CD4-positive, alpha-beta T cell treated with Interferon alpha-2 for 1 hour (primary cell): ENCODE results near the gene ZC3HAV1L.
"Not testable (repeated sequence)": the region's sequence is repeated elsewhere in the genome, so short reads cannot be mapped to it uniquely, and the experiment has no call there.

Experiments used
- DNase-seq, 2 donors: peaks; one replicate each; pipeline ENCODE4 v3.0.0-alpha.2; 2020 to 2022

Gene ZC3HAV1L, protein sequence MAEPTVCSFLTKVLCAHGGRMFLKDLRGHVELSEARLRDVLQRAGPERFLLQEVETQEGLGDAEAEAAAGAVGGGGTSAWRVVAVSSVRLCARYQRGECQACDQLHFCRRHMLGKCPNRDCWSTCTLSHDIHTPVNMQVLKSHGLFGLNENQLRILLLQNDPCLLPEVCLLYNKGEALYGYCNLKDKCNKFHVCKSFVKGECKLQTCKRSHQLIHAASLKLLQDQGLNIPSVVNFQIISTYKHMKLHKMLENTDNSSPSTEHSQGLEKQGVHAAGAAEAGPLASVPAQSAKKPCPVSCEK

DNA sequence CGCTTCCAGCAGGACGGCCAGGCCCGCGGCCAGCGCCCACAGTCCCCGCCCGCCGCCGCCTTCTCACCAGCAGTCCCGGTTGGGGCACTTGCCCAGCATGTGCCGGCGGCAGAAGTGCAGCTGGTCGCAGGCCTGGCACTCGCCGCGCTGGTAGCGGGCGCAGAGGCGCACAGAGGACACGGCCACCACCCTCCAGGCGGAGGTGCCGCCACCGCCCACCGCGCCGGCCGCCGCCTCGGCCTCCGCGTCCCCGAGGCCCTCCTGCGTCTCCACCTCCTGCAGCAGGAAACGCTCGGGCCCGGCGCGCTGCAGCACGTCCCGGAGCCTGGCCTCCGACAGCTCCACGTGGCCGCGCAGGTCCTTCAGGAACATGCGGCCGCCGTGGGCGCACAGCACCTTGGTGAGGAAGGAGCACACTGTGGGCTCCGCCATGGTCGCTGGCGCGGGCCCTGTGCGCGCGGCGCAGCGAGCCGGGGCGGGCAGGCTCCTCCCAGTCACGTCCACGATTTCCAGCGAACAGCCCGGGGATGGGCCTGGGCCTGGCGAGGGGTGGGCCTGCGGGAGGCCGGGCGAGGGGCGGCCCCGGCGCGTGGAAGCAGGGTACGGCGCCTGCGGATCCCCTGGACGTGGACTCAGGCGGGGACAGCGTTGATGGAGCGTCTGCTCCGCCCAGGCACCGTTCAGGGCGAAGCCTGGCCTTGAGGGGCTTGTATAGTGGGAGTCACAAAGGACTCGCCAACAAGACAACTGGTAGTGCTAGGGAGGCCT, at the start of gene ZC3HAV1L:
TSS of gene ZC3HAV1L (minus strand) at position 457 of the 768 bp plus-strand sequence. CDS start at position 432, 25 bp downstream.
- peak in 1 of 2 donors; percentile 43 for DNase-seq

DNA sequence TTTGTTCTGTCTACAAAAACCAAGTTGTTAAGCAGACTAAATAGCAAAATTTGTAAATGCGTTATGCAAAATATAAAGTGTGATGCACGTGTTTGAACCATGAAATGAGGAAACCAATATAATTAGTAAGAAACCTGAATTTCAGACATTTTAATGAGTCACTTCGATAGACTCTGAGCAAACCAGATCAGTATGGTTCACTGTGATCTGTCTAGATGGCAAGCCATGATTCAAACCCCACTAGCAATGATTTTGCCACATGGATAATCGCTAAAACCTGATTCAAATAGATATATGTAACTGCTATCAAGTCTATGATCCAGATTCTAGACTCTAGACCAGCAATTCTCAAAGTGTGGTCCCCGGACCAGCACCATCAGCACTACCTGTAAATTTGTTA, 48.9 kb upstream of the ZC3HAV1L start:
- DNase-seq, result no peak

GRCh38 chr7:139081584-139081983, 45.7 kb upstream of the ZC3HAV1L start:
- no peak for DNase-seq

DNA sequence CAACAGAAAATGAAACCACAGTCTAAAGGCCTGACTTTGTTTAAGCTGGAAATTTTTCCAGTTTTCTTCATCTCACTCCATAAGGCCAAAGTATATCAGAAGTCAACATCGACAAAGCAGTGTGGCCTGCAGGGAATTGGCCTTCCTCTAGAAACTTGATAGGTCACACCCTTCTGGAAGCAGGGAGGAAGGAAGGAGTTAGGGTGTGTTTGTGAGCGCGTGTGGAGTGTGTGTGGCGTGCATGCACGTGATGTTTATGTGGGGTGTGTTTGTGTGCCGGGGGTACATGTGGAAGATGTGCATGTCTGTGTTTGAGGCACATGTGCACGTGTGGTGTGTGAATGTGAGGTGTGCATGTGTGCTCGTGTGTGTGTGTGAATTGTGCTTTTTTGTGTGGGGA, 45.1 kb upstream of the ZC3HAV1L start:
- DNase-seq, result no peak

DNA sequence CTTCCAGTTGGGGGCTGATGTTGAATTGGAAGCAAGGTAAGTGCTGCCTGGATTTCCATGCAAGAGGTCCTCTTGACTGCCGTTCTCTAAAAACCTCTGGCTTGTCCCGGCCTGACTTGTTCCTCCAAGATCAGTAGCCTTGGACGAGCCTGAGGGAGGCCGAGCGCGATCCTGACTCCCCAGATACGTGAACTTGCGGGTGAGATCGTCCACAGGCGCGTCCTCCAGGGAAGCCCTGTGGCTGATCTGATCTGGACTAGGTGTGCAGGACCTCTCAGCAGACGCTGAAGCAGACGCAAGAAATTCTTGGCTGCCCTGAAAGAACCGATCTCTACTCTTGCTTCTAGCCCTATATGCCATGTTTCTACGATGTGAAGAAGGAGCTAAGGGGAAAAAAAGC, 44.0 kb upstream of the ZC3HAV1L start:
- no peak for DNase-seq

DNA sequence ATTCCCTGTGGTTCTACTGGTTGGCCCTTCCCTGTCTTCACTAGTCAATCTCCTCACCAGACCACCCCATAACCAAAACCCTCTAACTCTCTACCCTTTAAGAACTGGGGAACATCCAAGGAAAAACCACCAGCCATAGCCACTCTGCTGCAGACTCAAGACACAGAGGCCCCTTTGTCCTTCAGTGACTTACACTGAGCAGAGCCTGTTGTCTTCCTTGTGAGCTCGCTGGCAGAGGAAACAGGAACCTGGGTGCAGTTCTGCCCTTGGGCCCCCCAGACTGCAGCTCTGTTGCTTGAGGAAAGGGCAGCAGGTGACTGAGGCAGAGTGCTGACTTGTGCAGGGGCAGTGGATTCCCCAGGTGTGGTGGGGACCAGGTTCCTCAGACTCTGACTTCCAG, 43.1 kb upstream of the ZC3HAV1L start:
- no peak for DNase-seq

DNA sequence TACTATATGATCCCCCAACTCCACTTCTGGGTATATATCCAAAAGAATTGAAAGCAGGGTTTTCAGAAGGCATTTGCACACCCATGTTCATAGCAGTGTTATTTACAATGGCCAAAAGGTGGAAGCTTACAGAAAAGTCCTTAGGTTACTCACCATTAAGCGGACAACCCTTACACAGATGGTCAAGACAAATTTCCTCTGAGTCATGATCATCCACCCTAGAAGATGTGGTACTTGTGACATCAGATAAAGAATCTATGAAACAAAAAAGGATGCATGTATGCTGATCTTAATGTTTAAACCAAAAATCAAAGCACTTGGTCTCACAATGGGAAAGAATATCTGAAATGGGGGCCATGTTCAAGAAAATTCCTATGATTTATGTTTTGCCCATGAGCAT, 42.6 kb upstream of the ZC3HAV1L start:
- DNase-seq, result no peak

DNA sequence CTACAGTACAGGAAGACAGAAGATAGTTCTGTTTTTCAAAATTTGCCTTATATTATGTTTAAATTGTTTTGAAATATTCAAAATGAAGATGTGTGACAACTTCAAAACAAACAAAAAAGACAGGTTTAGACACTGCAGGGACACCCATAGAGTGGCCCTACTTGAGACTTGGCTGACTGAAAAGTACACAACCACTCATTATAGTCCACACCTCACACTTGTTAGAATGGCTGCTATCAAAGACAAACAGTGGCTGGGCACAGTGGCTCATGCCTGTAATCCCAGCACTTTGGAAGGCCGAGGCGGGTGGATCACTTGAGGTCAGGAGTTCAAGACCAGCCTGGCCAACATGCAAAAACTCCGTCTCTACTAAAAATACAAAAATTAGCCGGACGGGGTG, 41.9 kb upstream of the ZC3HAV1L start:
- DNase-seq, result not testable (repeated sequence)

DNA sequence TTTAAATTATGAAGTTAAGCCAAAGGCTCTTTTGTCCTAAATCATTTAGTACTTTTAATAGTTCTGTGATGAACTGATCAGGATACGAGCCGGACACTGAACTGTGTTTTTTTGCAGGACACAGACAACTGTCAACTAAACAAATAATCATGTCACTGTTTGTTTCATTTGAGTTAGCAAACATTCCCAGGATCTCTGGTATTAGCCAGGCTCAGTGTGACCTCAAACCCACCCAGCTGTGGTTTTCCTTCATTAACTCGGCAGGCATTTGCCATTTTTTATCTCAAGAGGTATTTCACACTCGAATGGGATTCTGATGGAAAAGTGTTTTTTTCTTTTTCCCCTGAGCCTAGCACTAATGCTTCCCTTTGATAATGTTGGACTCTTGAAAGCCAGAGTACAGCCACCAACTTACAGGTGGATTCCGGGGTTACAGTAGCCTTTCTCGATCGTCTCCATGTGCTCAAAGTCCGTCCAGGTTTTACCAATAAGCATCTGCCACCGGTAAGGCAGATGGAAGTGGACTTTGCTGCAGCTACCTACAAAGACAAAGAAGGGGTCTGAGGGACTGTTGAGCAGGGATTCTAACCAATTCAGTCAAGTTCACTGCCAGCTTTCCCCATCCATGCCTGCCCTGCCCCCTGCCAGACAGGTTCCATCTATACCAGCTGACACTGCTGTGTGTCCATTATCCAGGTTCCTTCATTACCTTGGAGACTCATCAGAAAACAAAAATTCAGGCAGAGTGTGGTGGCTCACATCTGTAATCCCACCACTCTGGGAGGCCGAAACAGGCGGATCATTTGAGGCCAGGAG, 40.2 kb upstream of the ZC3HAV1L start:
- DNase-seq, result no peak

GRCh38 chr7:139075031-139075652, 39.3 kb upstream of the ZC3HAV1L start:
- peak; percentile 74 to 88 for DNase-seq

DNA sequence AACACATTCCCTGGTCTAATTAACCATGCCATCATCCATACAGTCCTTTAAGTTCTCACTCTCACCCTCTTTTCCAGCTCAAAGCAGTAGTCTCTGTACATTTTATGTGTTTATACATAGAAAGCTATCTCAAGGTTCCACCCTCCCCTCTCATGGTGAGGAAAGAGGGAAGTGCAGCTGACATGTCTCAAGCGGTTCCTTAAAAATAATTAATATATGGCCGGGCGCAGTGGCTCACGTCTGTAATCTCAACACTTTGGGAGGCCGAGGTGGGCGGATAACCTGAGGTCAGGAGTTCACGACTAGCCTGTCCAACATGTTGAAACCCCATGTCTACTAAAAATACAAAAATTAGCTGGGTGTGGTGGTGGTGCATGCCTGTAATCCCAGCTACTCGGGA, 37.0 kb upstream of the ZC3HAV1L start:
- no peak for DNase-seq

DNA sequence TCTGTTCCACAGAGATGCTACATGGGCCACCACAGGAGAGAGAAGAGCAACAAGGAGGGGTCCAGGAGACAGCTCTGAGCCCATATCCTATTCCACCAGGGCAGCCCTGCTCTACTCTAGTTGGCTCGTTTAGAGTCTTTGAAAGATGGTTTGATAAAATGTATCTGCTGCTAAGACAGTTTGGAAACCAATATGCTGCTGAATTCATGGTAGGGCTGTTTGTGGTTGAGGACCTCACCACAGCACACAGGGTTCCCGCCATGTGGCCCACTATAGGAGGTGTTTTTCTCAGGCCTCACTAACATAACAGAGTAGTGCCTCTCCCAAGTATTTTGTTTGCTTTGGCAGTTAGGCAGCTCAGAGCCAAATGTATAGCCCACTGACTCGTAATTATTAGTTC, 35.8 kb upstream of the ZC3HAV1L start:
- DNase-seq, result no peak

- DNase-seq, result no peak
These were observed 32.9 kb upstream of the ZC3HAV1L start for GRCh38 chr7:139068544-139069399.

- no peak for DNase-seq
These were observed 30.5 kb upstream of the ZC3HAV1L start for GRCh38 chr7:139066315-139066714.

DNA sequence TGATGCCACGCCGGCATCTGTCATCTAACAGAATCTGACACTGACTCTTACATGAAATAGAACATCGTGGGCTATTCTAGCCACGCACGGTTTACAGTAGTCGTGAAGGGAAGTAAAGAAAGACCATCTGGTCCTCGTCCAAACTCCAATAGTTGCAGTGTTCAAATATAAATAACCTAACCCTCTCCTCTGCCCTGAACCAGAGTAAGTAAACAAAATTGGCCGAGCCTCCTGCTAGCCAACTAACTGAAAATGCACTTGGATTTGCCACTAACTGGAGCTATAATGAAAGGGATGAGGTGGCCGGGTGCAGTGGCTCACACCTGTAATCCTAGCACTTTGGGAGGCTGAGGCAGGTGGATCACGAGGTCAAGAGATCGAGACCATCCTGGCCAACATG, 29.5 kb upstream of the ZC3HAV1L start:
- no peak for DNase-seq

DNA sequence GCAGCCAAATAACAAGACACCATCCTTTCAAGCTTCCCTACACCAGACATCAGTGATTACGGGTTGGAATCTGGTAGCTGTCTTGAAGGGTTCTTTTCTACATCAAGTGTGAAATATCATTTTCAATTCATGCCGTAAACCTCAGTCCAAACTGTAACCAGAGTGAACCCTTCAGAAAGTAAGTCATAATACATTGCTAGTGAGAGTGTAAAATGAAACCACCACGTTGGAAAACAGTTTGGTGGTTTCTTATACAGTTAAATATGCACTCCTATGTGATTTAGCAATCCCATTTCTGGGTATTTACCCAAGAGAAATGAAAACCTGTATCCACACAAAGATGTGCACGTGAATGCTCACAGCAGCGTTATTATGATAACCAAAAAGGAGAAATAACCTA, 25.6 kb upstream of the ZC3HAV1L start:
- no peak for DNase-seq

- no peak for DNase-seq
These were observed 24.9 kb upstream of the ZC3HAV1L start for GRCh38 chr7:139060695-139061237.

- DNase-seq, result no peak
These were observed 24.1 kb upstream of the ZC3HAV1L start for GRCh38 chr7:139059905-139060304.

DNA sequence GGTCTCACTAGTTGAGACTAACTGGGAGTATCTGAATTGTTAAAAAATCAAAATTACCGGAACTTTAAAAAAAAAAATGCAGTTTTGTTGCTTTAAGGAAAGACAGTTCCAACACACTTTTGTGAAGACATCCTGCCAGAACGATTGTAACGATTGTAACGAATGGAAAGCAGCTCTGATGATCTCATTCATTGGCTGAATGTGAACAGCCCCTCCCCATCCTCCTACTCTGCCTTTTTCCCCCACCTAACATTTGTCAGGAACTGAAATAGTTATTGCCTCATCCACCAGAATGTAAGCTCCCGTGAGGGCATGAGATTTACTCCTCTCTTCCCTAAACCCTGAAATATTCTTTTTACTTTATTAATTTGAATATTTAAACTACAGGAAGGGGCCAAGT, 23.1 kb upstream of the ZC3HAV1L start:
- DNase-seq, result no peak

DNA sequence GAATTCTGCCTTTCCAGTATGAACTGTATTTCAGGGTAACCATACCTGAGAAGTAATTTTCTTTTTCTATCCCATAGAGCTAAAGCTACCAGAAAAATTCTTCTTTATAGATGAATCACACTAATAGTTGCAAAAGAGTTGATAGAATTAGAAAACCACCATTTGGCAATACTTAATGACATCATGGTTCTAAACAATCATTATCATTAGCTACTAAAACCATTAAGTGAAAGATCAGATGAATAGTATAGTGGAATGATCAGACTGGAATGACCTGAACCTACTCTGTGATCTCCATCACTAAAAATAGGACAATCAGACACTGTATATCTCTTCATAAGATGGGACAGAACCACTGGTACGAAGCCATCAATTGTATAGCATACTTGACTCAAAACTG, 19.8 kb upstream of the ZC3HAV1L start:
- DNase-seq, result no peak

- not testable (repeated sequence) for DNase-seq
These were observed 18.8 kb upstream of the ZC3HAV1L start for GRCh38 chr7:139054656-139055055.

DNA sequence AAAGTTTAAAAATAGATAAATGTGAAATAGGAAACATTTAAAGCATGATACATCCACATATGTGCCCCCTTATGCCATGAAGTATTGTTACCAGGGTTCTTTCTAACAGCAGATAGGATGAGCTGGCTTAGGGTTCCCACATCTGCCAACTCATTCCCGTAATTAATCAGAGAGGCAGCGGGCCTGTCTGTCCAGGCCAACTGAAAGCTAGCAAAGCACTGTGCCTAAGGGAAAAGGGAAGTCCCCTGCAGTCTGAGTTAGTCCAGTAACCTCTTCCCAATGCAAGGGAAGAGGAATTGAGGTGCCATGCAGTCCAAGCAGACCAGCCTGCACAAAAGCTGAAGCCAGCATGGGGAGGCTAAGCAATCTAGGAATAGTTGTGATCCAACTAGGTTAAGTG, 18.3 kb upstream of the ZC3HAV1L start:
- DNase-seq, result no peak
